DMS 273 treated with DMSO at 0.1 percent for 48 hours (cell line): ENCODE data around the gene LYPD5.
"Not testable (repeated sequence)": the region's sequence is repeated elsewhere in the genome, so short reads cannot be mapped to it uniquely, and the experiment has no call there.

Experiments
- DNase-seq: peaks from one replicate; lab custom pipeline; 2025; lab: John Stamatoyannopoulos, UW

LYPD5 gene

DNA sequence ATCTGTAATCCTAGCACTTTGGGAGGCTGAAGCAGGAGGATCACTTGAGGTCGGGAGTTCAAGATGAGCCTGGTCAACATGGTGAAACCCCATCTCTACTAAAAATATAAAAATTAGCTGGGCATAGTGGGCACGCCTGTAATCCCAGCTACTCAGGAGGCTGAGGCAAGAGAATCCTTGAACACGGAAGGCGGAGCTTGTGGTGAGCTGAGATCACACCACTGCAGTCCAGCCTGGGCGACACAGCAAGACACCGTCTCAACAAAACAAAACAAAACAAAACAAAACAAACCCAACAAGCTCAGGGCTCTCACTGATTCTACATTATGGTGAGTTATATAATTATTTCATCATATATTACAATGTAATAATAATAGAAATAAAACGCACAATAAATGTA is 4.2 kb upstream of the LYPD5 start:
- not testable (repeated sequence) for DNase-seq

GRCh38 chr19:43804432-43804831 is 2.2 kb upstream of the LYPD5 start:
- DNase-seq = no peak

DNA sequence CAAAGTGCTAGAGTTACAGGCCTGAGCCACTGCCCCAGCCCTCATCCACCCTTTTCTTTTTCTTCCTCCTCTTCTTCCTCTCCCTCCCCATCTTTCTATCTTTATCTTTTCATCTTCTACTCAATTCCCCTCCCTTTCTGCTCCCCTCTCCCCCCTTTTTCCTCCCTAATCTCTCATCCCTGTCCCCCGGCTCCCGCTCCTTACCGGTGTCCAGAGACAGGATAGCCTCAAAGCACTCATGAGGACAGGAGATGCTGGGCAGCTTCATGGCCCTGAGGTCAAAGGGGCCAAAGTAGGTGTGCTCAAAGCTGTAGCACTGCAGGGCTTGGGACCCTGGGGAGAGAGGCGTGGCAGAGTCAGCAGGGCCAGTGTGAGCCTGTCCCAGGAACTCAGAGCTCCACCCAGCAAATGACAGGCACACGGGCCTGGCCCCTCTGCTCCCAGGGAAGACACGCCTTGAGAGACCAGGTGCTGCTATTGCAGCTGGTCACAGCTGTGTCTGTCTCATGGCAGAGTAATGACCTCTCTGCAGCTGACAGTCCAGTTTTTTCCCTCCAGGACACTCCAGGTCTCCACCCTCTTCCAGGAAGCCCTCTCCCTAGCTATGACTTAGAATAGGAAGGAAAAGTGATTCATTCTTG is 2.6 kb downstream of the LYPD5 start:
- no peak for DNase-seq

GRCh38 chr19:43798546-43799409 is 3.5 kb downstream of the LYPD5 start:
- DNase-seq = no peak

GRCh38 chr19:43798026-43798545 is 4.2 kb downstream of the LYPD5 start:
- DNase-seq = no peak

DNA sequence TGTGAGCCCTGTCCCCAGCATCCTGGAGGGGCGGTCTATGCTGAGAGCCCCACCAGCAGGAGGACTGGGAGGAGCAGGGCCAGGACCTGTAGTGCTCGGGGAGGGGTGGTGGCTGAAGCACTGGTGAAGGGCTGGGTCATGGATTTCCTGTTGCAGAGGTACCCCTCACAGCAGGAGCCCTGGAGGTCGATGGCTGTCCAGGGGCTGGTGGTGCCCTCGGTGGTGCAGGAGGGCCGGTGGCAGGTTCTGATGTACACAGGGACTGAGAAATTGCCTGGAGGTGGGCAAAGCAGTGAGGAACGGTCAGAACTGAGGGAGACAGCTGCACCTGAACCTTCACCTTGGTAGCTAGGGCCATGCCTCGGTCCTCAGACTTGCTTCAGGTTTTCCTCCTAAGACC is 4.7 kb downstream of the LYPD5 start:
- DNase-seq = no peak

DNA sequence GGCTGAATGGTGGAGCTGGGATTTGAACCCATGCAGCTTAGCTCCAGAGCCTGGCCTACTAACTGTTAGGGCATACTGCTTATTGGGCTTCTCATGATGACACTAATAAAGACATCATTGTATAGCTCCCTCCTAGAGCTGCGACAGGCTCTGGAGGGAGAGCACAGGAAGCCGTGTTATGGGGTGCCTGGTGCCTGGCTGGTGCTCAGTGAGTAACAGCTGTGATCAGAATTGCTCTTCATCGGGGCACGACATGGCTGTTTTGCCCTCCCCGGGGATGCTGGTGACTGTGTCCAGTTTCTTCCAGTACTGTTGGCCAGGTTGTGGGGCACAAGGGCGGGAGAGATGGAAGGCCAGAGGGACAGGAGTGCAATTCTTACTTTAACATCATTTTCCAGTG is 5.1 kb downstream of the LYPD5 start:
- DNase-seq = no peak

GRCh38 chr19:43790587-43790986 is 11.7 kb downstream of the LYPD5 start:
- DNase-seq = no peak

DNA sequence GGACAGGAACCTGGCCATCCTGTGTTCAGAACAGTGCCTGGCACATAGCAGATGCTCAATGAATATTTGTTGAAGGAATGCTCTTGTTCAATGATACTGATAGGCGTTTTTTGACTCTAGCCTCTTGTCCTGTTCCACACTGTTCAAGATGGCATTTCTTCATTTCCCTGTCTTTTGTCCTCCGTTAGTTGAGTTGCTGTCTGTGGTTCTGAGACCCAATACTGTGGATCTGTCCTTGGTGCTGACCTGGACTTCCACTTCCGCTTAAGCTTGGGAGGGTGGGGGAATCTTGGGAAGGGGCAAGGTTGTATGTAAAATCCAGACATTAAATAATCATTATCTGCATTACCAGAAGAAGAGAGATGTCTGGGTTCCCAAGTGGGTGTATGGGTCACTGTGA is 13.2 kb downstream of the LYPD5 start:
- no peak for DNase-seq

DNA sequence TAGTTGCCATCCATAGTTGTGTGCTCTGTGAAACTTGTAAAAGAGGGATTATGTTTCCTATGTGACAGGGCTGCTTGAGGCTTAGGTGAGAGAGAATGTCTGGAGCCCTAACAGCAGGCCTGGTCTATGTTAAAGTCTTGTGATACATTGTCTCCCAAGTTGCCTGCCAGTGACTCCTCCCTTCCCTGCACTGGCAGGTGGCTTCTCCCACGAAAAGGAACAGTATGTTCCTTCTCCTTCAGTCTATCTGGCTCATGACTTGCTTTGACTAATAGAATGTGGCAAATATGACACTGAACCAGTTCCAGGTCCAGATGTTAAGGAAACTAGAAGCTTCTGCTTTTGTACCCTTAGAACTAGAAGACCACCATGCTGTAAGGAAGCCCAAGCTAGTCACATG is 15.6 kb downstream of the LYPD5 start:
- no peak for DNase-seq

DNA sequence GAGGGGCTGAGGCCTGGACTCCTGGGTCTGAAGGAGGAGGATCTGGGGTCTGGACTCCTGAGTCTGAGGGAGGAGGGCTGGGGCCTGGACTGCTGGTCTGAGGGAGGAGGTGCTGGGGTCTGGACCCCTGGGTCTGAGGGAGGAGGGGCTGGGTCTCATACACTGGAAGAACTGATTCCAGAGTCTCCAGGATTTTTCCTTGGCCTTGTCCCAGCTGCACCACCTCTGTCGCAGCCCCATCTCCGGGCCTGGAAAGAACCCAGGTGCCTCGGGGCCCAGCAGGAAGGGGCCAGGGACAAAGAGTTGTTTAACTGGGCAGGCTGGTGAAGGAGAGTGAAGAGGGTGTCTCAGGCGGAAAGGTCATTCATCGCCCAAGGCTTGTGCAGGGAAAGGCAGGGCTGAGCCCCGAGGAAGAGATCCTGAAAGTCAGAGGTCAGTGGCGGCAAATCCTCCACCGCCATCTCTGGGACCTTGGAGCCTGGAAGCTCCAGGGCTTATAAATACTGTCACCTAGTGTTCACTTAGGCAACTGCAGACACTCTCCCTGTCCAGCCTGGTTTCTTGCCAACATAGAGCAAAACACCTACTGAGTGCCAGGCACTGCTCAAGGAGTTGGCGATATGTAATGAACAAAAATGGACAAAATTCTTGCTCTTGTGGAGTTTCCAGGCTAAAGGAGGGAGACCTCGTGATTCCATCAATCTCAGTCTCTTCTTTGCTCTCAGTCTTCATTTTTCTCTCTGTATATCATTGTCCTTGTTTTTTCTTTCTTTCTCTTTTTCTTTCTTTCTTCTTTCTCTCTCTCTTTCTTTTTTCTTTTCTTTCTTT is 17.1 kb downstream of the LYPD5 start:
- peak; percentile 49 for DNase-seq

- DNase-seq = no peak
These were observed 17.8 kb downstream of the LYPD5 start for GRCh38 chr19:43784241-43784980.

DNA sequence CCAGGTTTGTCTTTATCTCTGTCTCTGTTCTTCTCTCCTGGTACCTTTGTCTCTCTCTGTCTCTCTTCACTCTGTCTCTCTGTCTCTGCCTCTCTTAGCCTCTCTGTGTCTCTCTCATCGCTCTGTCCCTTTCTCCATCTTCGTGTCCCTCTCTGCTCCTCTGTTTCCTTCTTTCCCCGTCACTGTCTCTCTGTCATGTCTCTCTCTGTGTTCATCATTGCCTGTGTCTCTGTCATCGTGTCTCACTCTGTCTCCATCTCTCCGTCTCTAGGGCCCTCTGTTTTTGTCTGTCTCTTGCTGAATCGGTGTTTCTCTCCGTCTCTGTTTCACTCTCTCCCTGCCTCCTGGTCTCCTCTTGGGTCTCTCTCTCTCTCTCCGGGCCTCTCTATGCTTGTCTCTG is 18.6 kb downstream of the LYPD5 start:
- DNase-seq = no peak

DNA sequence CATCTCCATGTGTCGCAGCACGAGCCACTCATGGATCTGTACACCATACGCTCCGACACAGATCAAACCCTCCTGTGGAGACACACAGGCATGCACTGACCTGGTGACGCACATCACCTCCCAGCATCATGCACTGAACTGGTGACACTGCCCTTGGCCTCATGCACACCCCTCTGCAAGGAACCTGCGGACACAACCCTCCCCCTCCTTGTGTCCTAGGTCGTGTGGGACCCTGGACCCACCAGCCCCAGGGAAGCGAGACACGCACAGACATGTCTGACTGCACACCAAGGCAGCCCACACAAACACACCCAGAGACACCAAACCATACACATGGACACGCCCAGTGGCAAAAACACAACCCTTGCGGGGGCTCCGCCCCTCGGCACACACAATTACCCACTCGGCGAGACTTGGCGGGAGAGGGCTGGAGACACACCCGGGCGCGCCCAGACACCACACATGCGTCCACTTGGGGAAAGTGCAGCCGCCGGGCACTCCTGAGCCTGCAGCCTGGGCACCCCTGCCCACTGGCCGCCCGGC is 19.5 kb downstream of the LYPD5 start:
- no peak for DNase-seq

GRCh38 chr19:43782311-43782660 is 20.0 kb downstream of the LYPD5 start:
- no peak for DNase-seq

- no peak for DNase-seq
These were observed 20.5 kb downstream of the LYPD5 start for GRCh38 chr19:43781630-43782310.

- DNase-seq = no peak
These were observed 21.3 kb downstream of the LYPD5 start, which contains the start of gene KCNN4 for GRCh38 chr19:43780706-43781525. KCNN4 (minus strand) TSS chr19:43780973; CDS start chr19:43780861, 112 bp downstream.

- DNase-seq = no peak
These were observed 22.4 kb downstream of the LYPD5 start for GRCh38 chr19:43779820-43780219.

- DNase-seq = no peak
These were observed 23.0 kb downstream of the LYPD5 start for GRCh38 chr19:43779147-43779819.
